PFSK-1 (cell line): Measurements from ENCODE around the gene HOXC6.

Experiments
- POLR2AphosphoS5 ChIP-seq: IDR thresholded peaks from 2 replicates; pipeline ENCODE4 v1.6.1; 2012; ENCODE audit warnings: low read depth, mild to moderate bottlenecking, control low read depth, low read length, moderate library complexity
- SIN3A ChIP-seq: IDR thresholded peaks from 2 replicates; pipeline ENCODE4 v1.6.1; 2012; ENCODE audit warnings: mild to moderate bottlenecking, low read length, moderate library complexity, borderline replicate concordance; ENCODE audit not compliant: insufficient read depth
- TAF1 ChIP-seq: IDR thresholded peaks from 2 replicates; pipeline ENCODE4 v1.6.1; 2012; ENCODE audit warnings: low read length, control low read depth, borderline replicate concordance; ENCODE audit not compliant: insufficient read depth
- TF ChIP-seq, protein P1 (sequence below), 2 experiments: IDR thresholded peaks; 2 replicates each; pipeline versions ENCODE4 v1.6.1 to v1.8.0; 2011 to 2012; ENCODE audit warnings: low read depth in 2 of 2, low read length in 2 of 2, control low read depth in 1 of 2, inconsistent platforms in 1 of 2, mild to moderate bottlenecking in 1 of 2, moderate library complexity in 1 of 2; ENCODE audit not compliant: insufficient read depth in 1 of 2

DNA sequence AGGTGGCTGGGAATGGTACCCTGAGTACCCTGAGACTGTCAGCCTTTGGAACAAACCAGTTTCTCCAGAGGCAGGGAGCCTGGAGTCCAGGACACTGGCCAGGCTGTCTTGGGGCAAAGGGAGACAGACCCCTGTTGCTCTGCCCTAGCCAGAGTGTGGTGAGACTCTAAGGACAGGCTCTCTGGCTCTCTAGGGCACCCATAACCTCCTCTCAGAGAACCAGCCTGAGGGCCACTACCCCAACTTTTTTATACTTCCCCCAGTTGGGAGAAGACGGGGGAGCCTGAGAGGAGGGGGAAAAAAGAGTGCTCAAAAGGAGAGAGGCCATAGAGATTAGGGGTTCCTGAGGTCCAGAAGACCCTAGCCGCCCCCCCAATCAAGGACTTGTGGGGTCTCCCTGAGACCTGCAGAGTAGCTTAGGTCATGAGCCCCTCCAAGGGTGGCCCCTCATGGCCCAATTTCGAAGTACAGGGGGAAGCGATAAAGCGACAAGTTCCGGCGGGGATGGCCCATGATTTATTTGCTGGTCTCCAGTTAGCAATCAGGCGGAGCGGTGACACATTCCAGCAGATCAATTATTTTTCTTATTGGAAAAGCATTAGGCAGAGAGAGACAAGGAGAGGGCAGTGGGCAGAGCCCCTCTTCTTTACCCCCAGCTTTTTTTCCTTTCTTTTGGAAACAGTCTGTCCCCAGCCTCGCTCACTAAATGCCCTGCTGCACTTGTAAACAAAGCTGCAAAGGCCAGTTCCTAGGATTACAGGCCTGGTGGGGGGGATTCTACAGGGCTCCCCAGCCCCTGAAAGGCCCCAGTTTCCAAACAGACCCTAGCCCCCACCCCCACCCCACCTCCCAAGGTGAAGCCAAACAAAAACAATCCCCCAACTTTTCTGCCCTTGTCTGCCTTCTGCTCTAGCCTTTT lies 17.9 kb upstream of the HOXC6 start:
- TF ChIP-seq POLR2AphosphoS5 = no peak
- TF ChIP-seq, protein P1, sequence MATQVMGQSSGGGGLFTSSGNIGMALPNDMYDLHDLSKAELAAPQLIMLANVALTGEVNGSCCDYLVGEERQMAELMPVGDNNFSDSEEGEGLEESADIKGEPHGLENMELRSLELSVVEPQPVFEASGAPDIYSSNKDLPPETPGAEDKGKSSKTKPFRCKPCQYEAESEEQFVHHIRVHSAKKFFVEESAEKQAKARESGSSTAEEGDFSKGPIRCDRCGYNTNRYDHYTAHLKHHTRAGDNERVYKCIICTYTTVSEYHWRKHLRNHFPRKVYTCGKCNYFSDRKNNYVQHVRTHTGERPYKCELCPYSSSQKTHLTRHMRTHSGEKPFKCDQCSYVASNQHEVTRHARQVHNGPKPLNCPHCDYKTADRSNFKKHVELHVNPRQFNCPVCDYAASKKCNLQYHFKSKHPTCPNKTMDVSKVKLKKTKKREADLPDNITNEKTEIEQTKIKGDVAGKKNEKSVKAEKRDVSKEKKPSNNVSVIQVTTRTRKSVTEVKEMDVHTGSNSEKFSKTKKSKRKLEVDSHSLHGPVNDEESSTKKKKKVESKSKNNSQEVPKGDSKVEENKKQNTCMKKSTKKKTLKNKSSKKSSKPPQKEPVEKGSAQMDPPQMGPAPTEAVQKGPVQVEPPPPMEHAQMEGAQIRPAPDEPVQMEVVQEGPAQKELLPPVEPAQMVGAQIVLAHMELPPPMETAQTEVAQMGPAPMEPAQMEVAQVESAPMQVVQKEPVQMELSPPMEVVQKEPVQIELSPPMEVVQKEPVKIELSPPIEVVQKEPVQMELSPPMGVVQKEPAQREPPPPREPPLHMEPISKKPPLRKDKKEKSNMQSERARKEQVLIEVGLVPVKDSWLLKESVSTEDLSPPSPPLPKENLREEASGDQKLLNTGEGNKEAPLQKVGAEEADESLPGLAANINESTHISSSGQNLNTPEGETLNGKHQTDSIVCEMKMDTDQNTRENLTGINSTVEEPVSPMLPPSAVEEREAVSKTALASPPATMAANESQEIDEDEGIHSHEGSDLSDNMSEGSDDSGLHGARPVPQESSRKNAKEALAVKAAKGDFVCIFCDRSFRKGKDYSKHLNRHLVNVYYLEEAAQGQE (IDR thresholded peaks at IDR 0.05; ENCODE audit: insufficient read depth in 1 of 2, low read depth in 2 of 2, low read length in 2 of 2) = no peak
- TF ChIP-seq SIN3A = no peak
- TF ChIP-seq TAF1 = no peak
